OCI-LY1 (cell line): Measurements from ENCODE around the gene SEPTIN5.

ENCODE experiments used
- CTCF ChIP-seq: fragments of 200-600 bp; sonication (generic), shearing (Covaris generic); IDR thresholded peaks from 2 replicates; pipeline ENCODE4 v1.5.1; 2017; ENCODE audit warnings: mild to moderate bottlenecking, antibody characterized with exemption, low read length, moderate library complexity, mixed read lengths
- EZH2 ChIP-seq: fragments of 200-600 bp; sonication (generic), shearing (Covaris generic); IDR thresholded peaks from 2 replicates; pipeline ENCODE4 v1.8.0; 2017; ENCODE audit warnings: borderline replicate concordance, mixed run types, mild to moderate bottlenecking, antibody characterized with exemption, low read length, moderate library complexity, mixed read lengths

- no peak for TF ChIP-seq CTCF
- no peak for TF ChIP-seq EZH2
Observed at GRCh38 chr22:19723232-19723982, 9.1 kb downstream of the SEPTIN5 start, which contains the start of gene GP1BB.
